Glomerular visceral epithelial cell (primary cell): Measurements from ENCODE around the gene HP.
"Not testable (repeated sequence)": the region's sequence is repeated elsewhere in the genome, so short reads cannot be mapped to it uniquely, and the experiment has no call there.

Source experiments
- DNase-seq: peaks from one replicate; pipeline ENCODE4 v3.0.0-alpha.2; 2016; ENCODE audit errors: extremely low spot score

Gene HP

GRCh38 chr16:72054254-72054847, at the start of gene HP:
TSS of gene HP (plus strand) at chr16:72054505. CDS start at chr16:72054653, 148 bp downstream.
- not testable (repeated sequence) for DNase-seq

- DNase-seq = not testable (repeated sequence)
These were observed 46.3 kb upstream of the HP start for GRCh38 chr16:72008065-72008423.

- DNase-seq = peak; percentile 97
These were observed 45.7 kb upstream of the HP start, which contains the start of gene DHODH for GRCh38 chr16:72008424-72009216. TSS of gene DHODH (plus strand) at chr16:72008744. CDS start at chr16:72008765, 21 bp downstream.

- DNase-seq = no peak
These were observed 44.5 kb upstream of the HP start for GRCh38 chr16:72009779-72010178.

DNA sequence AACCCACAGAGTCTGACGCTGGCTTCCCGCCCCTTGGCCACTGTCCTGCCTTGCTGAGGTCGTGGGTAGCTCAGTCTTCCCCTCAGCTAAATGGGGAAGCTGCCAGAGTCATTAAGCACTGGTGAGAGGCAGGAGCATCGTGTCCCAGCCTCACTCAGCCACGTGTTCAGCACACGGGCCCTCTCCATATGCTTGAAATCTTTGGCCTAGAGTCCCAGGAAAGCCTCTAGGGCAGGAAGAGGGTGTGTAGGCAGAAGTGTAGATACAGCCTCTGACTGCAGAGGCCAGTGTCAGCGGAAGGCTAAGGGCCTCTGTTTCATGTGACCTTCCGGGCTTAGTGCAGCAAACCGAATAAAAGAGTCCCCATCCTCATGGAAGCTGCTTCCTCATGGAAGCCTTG, 41.7 kb upstream of the HP start:
- no peak for DNase-seq

GRCh38 chr16:72013389-72013788, 40.9 kb upstream of the HP start:
- DNase-seq = peak; percentile 73

DNA sequence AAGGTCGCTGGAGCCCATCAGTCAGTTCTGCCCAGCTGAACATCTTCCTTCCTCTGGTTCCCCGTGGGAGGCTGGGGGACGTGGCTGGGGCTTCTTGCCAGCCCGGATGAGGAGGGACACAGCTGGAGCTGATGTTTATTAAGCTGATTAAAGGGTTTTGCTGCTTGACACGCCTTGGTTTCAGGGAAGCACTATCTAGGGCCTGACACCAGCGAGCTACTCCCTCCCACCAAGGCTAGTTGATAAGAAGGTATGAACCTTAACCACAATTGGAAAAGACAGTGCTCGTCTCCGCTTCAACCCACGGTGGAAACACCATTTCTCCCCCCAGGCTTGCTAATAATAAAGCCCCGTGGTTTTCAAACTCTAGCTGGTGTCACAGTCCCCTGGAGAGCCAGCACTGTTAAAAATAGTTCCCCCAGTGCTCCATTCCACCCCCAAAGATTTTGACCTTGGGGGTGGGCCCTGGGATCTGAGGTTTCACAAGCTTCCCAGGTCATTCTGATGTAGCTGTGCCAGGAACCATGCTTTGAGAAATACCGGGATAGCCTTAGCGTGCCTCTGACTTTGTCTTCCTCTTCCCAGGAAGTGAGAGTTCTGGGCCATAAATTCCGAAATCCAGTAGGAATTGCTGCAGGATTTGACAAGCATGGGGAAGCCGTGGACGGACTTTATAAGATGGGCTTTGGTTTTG, 40.3 kb upstream of the HP start:
- DNase-seq = no peak

DNA sequence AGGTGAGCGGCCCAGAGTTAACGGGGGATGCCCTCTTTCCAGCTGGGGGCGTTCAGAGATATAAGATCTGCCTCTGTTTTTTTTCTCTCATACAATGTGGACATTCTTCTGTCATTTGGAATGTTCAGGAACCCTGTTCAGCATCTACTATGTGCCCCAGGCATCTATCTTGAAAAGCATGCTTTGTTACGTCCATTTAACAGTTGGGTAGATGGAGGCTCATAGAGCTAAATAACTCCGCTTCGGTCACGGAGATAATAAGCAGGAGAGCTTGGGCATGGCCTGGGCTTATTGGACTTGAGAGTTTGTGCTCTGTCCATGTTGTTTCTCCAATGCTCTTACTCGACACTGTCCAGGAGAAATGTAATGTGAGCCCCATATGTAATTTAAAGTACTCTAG, 39.6 kb upstream of the HP start:
- DNase-seq = no peak

DNA sequence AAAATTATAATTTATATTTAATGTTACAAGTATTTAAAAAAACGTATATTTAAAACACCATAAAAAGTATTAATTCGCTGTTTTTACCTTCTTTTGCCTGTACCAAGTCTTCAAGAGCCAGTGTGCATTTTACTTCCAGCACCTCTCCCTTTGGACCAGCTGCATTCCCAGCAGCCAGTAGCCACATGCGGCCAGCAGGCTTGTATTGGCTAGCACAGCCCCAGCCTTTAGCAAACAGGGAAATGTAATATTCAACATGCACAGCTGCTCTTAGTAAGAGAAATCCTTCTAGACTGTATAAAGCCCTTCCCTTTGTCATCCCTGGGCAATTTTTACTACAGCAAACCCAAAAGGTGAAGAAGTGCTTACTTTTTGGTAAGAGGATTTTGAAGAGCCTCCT, 39.2 kb upstream of the HP start:
- DNase-seq = no peak

DNA sequence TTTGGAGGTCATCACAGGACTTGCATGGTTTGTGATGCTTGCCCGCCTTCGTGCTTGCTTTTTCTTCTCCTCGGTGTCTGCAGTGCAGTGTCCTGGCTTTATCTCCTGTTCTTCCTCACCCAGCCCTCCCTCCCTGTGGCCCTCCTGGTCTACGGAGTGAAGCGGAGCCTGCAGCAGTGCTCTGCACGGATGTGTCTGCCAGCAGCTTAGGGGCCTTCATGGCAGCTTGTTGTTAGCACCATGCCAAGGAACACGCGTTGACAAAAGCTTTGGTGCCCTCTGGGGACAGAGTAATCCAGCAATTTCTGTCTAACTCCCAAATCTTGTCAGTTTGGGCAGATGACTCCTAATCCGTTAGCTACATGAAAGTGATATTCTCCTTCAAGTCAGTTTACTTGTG, 35.8 kb upstream of the HP start:
- no peak for DNase-seq

- DNase-seq = no peak
These were observed 33.3 kb upstream of the HP start for GRCh38 chr16:72021043-72021442.

GRCh38 chr16:72022127-72022526, 32.2 kb upstream of the HP start:
- no peak for DNase-seq

GRCh38 chr16:72023962-72024361, 30.3 kb upstream of the HP start:
- no peak for DNase-seq

DNA sequence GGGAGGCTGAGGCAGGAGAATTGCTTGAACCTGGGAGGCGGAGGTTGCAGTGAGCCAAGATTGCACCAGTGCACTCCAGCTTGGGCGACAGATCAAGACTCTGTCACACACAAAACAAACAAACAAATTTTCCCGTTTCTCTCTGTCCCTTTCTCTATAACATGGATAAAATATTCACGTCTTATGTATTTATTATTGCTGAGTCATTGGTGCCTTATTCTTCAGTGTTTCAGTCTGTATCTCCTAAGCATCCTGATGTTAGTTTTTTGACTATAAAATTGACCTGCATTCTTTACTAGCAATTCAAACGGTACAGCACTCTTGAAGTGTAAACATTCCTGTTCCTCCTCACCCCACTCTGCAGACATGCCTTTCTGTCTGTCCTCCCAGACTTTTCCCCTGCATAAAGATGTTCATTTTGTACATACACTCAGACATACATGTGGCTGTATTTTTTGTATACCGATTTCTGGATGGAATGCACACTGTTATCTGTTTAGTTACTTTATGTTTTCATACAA, 29.4 kb upstream of the HP start:
- DNase-seq = no peak

GRCh38 chr16:72025404-72026114, 28.7 kb upstream of the HP start:
- no peak for DNase-seq

GRCh38 chr16:72027669-72028378, 26.5 kb upstream of the HP start:
- DNase-seq = no peak

DNA sequence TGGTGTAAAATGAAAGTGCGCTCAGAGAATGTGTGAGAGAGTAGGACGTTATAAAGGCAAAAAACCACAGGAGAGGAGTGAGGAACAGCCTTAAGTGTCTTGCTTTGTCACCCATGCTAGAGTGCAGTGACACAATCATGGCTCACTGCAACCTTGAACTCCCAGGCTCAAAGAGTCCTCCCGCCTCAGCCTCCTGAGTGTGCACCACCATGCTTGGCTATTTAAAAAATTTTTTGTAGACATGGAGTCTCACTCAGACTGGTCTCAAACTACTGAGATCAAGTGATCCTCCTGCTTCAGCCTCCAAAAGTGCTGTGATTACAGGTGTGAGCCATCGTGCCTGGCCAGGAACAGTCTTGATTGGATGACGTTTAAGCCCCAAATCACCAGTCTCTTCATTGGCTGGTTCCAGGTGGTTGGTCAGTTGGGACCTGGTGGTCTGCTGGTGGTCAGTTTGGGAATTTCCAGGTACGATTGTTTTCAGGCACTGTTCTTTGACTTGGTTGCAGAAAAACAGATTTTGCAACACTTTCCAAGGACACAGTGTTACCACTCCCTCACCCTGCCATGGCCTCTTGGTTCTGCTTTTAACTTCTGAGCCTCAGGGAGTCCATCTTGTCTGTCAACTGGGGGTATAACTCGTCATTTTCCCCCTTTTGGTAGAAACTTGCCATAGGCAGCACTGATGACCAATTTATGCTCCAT, 24.6 kb upstream of the HP start:
- DNase-seq = no peak

DNA sequence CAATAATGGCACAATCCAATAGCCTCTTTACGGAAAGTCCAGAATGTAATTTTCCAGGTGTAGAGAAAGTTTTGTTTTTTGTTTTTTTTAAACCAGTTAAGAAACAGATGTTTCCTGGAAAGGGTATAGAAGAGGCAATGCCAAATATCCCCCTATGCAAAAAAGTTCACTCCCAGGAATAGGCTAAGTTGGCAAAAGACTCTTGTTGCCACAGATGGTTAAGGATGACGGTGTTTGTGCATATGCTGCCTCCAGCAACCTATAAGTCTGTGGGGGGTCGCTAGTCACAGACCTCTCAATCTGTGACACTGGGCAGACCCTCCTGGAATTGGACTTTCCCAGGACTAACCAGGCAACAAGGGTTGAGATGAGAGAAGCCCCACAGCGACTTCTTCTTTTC, 20.9 kb upstream of the HP start:
- DNase-seq = no peak

DNA sequence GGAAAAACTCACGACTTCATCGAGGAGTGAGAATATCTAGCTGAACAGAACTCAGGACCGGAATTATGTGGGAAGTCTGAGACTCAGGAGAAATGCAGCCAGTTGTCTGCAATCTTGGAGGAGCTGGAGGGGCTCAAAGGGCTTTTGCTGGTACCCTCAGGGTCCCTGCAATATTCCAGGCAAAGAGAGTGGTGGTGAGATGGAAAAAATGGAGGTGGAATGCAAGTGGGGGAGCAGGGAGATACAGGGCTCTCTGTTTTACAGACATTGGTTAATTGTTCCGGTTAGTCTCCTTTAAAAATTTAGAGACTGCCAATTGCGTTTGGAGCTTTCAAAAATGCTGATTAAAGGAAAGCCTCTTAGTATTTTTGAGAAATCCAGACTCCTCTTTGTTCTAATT, 18.2 kb upstream of the HP start:
- no peak for DNase-seq

DNA sequence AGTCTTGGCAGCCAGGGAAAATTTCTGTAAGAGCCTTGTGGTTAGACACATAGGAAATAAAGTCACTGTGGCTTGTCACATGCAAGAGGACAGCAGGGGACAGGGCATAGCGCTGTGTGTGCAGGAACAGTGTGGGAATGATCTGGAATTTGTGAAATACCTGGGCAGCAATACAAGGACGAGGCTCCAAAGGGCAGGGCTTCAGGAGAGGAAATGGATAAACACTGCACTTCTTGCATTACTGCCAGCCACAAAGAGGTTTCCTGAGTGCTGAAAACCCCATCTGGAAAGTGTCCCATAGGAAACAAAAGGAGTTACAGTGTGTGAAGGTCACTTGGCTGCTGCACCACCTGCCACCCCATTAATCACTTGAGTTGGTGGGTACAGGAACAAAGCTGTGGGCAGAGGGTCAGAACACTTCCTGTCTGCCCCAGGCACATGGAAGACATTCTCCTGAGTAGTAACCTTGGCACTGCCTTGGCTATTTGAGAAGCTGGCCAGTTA, 12.1 kb upstream of the HP start:
- no peak for DNase-seq

- DNase-seq = no peak
These were observed 11.2 kb upstream of the HP start for GRCh38 chr16:72043058-72043457.
